OCI-LY7 (cell line): ENCODE data around the gene ERMP1. TPM values are rescaled to one million over a fixed set of nuclear protein-coding genes. Genes with fewer than 3 reads are reported as not detected.

ENCODE experiments used
- BruUV-seq: library from RNA; stranded (reverse); fragments of 400-500 nt; replicated peaks from 2 replicates; lab custom pipeline; 2021; lab: Mats Ljungman, UMichigan
- CTCF ChIA-PET: fragments of 300-600 bp; sonication (Branson Sonifier 250); formaldehyde crosslinking; loops from one replicate; lab custom pipeline; 2022; ENCODE audit warnings: antibody characterized with exemption; ENCODE audit not compliant: unreplicated experiment; lab: Charles Lee
- POLR2A ChIA-PET: fragments of 300-600 bp; sonication (Branson Sonifier 250); formaldehyde crosslinking; loops from one replicate; lab custom pipeline; 2022; ENCODE audit warnings: antibody characterized with exemption; lab: Charles Lee
- DNase-seq: peaks from one replicate; pipeline ENCODE4 v3.0.0-alpha.2; 2015; ENCODE audit warnings: low spot score
- H2AFZ ChIP-seq: fragments of 200-600 bp; sonication (generic), shearing (Covaris generic); 2 replicates; pipeline ENCODE4 v1.6.1; 2014; ENCODE audit warnings: mild to moderate bottlenecking, antibody characterized with exemption, low read length, moderate library complexity
- H3K27ac ChIP-seq: fragments of 200-600 bp; sonication (generic); 2 replicates; pipeline ENCODE4 v1.5.1; 2014; ENCODE audit warnings: mixed run types, low read depth, mild to moderate bottlenecking, moderate library complexity, low read length, inconsistent platforms; ENCODE audit not compliant: poor library complexity, severe bottlenecking
- H3K36me3 ChIP-seq: fragments of 200-600 bp; sonication (generic); 2 replicates; pipeline ENCODE4 v1.6.1; 2014; ENCODE audit warnings: mild to moderate bottlenecking, antibody characterized with exemption, low read length, moderate library complexity, mixed read lengths; ENCODE audit not compliant: insufficient read depth
- H3K4me1 ChIP-seq: fragments of 200-600 bp; sonication (generic); 2 replicates; pipeline ENCODE4 v1.5.1; 2014; ENCODE audit warnings: mild to moderate bottlenecking, low read length; ENCODE audit not compliant: insufficient read depth, poor library complexity, severe bottlenecking
- H3K4me2 ChIP-seq: fragments of 200-600 bp; sonication (generic); 2 replicates; pipeline ENCODE4 v1.6.1; 2014; ENCODE audit warnings: mild to moderate bottlenecking, low read length
- H3K4me3 ChIP-seq: fragments of 200-600 bp; sonication (generic); 2 replicates; pipeline ENCODE4 v1.5.1; 2014; ENCODE audit warnings: mild to moderate bottlenecking, low read depth, low read length; ENCODE audit not compliant: poor library complexity, severe bottlenecking
- H3K79me2 ChIP-seq: fragments of 200-600 bp; sonication (generic); 2 replicates; pipeline ENCODE4 v1.6.1; 2016; ENCODE audit warnings: low read depth, mild to moderate bottlenecking, low read length, moderate library complexity, mixed read lengths; ENCODE audit not compliant: insufficient read depth
- H3K9me2 ChIP-seq: fragments of 200-600 bp; sonication (generic); 2 replicates; pipeline ENCODE4 v1.6.1; 2016; ENCODE audit warnings: mild to moderate bottlenecking, low read length, mixed read lengths; ENCODE audit not compliant: insufficient read depth
- H3K9me3 ChIP-seq: fragments of 200-600 bp; sonication (generic); 2 replicates; pipeline ENCODE4 v1.6.1; 2014; ENCODE audit warnings: mild to moderate bottlenecking, mixed run types, low read length, mixed read lengths
- H4K20me1 ChIP-seq: fragments of 200-600 bp; sonication (generic); 2 replicates; pipeline ENCODE4 v1.6.1; 2014; ENCODE audit warnings: mild to moderate bottlenecking, antibody characterized with exemption, low read length, moderate library complexity, mixed read lengths; ENCODE audit not compliant: insufficient read depth
- EZH2phosphoT487 ChIP-seq: fragments of 200-600 bp; sonication (generic); IDR thresholded peaks from 2 replicates; pipeline ENCODE4 v1.6.1; 2018; ENCODE audit warnings: low read depth, borderline replicate concordance, mild to moderate bottlenecking, mixed run types, antibody characterized with exemption, low read length, moderate library complexity, mixed read lengths
- intact Hi-C: fragments of 100-400 bp; cut with micrococcal nuclease; formaldehyde crosslinking; loops from one replicate; pipeline ENCODE4 v1.10.0; 2022; ENCODE audit not compliant: unreplicated experiment
- total RNA-seq, 2 experiments: library from RNA; depleted of rRNA in 1 of 2; stranded (reverse); fragments of >200 nt in 1 of 2; shearing (Covaris generic) in 1 of 2; gene quantifications; 2 replicates each; pipeline ENCODE4 v1.2.3, GENCODE V29; 2014 to 2022
- TF ChIP-seq, protein P1 (sequence below): fragments of 200-600 bp; sonication (generic); conservative IDR thresholded peaks from 2 replicates; pipeline ENCODE4 v1.5.1; 2014; ENCODE audit warnings: mild to moderate bottlenecking, antibody characterized with exemption, low read length, moderate library complexity, mixed read lengths

ERMP1 gene
- total RNA-seq, 2 experiments from 2014 or later, result 7.9 to 14.6 TPM

DNA sequence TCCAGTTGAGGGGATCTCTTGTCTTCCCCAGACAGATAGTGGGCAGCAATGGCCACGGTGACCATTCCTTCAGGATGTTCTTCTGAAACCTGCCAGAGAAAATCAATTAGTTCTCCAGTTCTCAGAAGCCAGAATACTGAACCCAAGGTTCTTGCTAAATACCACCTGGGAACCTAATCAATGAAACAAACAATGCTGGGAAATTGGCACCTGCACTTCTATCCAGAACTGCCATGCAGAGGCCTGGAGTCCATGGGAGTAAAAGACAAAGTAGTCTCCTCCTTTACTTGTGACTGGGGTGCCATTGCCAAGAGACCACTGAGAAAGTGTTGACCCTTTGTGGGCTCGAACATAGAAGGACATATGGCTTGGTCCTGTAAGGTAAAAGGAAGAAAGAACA, 45.7 kb downstream of the ERMP1 start:
- H3K9me2 ChIP-seq, result no peaks in the 10 kb centered on the region

DNA sequence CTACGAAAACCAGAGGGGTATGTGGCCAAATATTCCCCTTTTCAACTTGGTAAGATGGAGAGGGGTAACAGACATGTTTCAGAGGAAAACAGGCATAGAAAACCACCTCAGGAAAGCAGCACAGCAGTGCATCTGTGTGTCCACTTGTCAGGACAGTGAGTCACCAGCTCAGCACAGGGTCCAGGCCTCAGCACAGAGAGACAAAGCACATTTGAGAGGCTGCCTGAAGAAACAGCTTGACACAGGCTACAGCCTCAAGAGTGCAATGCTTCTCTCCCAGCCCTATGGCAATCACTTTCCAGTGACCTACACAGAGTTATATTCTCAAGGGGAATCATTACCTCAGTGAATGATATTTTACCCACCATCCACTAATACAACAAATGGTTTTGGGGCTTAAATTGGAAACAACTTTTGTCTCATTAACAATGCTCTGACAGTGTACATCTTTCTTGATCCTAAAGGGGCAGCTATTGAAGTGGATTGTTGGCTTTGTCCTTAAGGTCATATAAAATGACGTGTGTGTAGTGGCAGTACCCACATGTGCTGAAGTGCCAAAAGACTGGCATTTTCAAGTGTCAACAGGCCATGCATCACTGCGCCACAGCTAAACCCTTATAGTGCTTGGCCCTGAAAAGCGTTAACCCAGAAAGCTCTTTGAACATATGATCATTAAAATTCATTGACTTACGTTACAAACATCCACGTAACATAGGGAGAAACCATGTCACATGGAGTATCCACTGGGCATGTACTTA, 46.4 kb downstream of the ERMP1 start:
- no peak overlapping the region for H3K27ac ChIP-seq
- ChIA-PET POLR2A (interaction anchor here (0.5 kb wide), 1 partner anchor 94 kb away, joined by 3 read pairs; no protein-coding TSS in a partner anchor), CTCF (no interaction called here)
- no peak overlapping the region for H3K4me3 ChIP-seq
- TF ChIP-seq EZH2phosphoT487, result no peak
- TF ChIP-seq, protein P1, sequence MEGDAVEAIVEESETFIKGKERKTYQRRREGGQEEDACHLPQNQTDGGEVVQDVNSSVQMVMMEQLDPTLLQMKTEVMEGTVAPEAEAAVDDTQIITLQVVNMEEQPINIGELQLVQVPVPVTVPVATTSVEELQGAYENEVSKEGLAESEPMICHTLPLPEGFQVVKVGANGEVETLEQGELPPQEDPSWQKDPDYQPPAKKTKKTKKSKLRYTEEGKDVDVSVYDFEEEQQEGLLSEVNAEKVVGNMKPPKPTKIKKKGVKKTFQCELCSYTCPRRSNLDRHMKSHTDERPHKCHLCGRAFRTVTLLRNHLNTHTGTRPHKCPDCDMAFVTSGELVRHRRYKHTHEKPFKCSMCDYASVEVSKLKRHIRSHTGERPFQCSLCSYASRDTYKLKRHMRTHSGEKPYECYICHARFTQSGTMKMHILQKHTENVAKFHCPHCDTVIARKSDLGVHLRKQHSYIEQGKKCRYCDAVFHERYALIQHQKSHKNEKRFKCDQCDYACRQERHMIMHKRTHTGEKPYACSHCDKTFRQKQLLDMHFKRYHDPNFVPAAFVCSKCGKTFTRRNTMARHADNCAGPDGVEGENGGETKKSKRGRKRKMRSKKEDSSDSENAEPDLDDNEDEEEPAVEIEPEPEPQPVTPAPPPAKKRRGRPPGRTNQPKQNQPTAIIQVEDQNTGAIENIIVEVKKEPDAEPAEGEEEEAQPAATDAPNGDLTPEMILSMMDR, result no peak
- H3K4me2 ChIP-seq, result no peak overlapping the region
- no peaks in the 10 kb centered on the region for H4K20me1 ChIP-seq
- no TSS peak for BruUV-seq
- intact Hi-C loops, result no loop called here
- peaks cover 70% of the 10 kb centered on the region for H3K36me3 ChIP-seq
- peaks cover 13% of the 10 kb centered on the region for H3K4me1 ChIP-seq
- DNase-seq, result no peak
- no peak overlapping the region for H2AFZ ChIP-seq
- no peaks in the 10 kb centered on the region for H3K9me2 ChIP-seq
- no peaks in the 10 kb centered on the region for H3K9me3 ChIP-seq
- H3K79me2 ChIP-seq, result no peaks in the 10 kb centered on the region

More for the DNA sequence above, 45.7 kb downstream of the ERMP1 start:
- no peaks in the 10 kb centered on the region for H4K20me1 ChIP-seq
- H2AFZ ChIP-seq, result no peak overlapping the region
- no peak for TF ChIP-seq EZH2phosphoT487
- TF ChIP-seq, protein P1, result no peak
- no peaks in the 10 kb centered on the region for H3K9me3 ChIP-seq
- H3K36me3 ChIP-seq, result peaks cover 71% of the 10 kb centered on the region
- no peaks in the 10 kb centered on the region for H3K79me2 ChIP-seq
- BruUV-seq, result no TSS peak
- no peak overlapping the region for H3K4me2 ChIP-seq
- no peak overlapping the region for H3K27ac ChIP-seq
- intact Hi-C loops, result no loop called here
- H3K4me3 ChIP-seq, result no peak overlapping the region
- DNase-seq, result no peak
- POLR2A ChIA-PET, result no interaction called here
- H3K4me1 ChIP-seq, result peaks cover 13% of the 10 kb centered on the region
- CTCF ChIA-PET, result no interaction called here
